ENCODE measurements around the gene MADCAM1. TPM values are rescaled to one million over a fixed set of nuclear protein-coding genes. Genes with fewer than 3 reads are reported as not detected.
A peak's percentile ranks its signal among the peaks of the same experiment; 100 is the strongest.

The MADCAM1 gene
- total RNA-seq, 1 donor from 2014 or later = not detected

GRCh38 chr19:458091-459042 is 37.9 kb upstream of the MADCAM1 start:
- Histone ChIP-seq H3K27ac (no peak overlapping the region), H3K9ac (no peak overlapping the region), H3K79me2 (ENCODE audit: low read depth) (no peaks in the 10 kb centered on the region), H3K4me1 (peaks cover 3% of the 10 kb centered on the region), H3K9me3 (ENCODE audit: low read depth) (no peaks in the 10 kb centered on the region), H4K20me1 (ENCODE audit: low read depth) (no peaks in the 10 kb centered on the region), H3K36me3 (no peaks in the 10 kb centered on the region), H3K27me3 (peaks cover 40% of the 10 kb centered on the region), H3K4me3 (no peak overlapping the region), H3F3A (ENCODE audit: low read depth) (peaks cover 13% of the 10 kb centered on the region), H3K4me2 (no peak overlapping the region), H2AFZ (replicated peaks) (no peak overlapping the region)
- H3K36me3 Mint-ChIP-seq = peaks cover 3% of the 10 kb centered on the region
- H3K4me1 Mint-ChIP-seq = peaks cover 10% of the 10 kb centered on the region
- H3K4me3 Mint-ChIP-seq = peak overlapping the region; percentile 15
- peaks cover 9% of the 10 kb centered on the region for H3K27me3 Mint-ChIP-seq (ENCODE audit: insufficient read depth, low read depth)
- no peak overlapping the region for H3K27ac Mint-ChIP-seq
- TF ChIP-seq EZH2phosphoT487 (IDR thresholded peaks at IDR 0.05) (no peak), EZH2 (IDR thresholded peaks at IDR 0.05) (no peak)
- TF ChIP-seq, protein P1, sequence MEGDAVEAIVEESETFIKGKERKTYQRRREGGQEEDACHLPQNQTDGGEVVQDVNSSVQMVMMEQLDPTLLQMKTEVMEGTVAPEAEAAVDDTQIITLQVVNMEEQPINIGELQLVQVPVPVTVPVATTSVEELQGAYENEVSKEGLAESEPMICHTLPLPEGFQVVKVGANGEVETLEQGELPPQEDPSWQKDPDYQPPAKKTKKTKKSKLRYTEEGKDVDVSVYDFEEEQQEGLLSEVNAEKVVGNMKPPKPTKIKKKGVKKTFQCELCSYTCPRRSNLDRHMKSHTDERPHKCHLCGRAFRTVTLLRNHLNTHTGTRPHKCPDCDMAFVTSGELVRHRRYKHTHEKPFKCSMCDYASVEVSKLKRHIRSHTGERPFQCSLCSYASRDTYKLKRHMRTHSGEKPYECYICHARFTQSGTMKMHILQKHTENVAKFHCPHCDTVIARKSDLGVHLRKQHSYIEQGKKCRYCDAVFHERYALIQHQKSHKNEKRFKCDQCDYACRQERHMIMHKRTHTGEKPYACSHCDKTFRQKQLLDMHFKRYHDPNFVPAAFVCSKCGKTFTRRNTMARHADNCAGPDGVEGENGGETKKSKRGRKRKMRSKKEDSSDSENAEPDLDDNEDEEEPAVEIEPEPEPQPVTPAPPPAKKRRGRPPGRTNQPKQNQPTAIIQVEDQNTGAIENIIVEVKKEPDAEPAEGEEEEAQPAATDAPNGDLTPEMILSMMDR (IDR thresholded peaks at IDR 0.05) = no peak
- H3K9me3 Mint-ChIP-seq = no peaks in the 10 kb centered on the region
- no peak for DNase-seq (ENCODE audit: low spot score)

DNA sequence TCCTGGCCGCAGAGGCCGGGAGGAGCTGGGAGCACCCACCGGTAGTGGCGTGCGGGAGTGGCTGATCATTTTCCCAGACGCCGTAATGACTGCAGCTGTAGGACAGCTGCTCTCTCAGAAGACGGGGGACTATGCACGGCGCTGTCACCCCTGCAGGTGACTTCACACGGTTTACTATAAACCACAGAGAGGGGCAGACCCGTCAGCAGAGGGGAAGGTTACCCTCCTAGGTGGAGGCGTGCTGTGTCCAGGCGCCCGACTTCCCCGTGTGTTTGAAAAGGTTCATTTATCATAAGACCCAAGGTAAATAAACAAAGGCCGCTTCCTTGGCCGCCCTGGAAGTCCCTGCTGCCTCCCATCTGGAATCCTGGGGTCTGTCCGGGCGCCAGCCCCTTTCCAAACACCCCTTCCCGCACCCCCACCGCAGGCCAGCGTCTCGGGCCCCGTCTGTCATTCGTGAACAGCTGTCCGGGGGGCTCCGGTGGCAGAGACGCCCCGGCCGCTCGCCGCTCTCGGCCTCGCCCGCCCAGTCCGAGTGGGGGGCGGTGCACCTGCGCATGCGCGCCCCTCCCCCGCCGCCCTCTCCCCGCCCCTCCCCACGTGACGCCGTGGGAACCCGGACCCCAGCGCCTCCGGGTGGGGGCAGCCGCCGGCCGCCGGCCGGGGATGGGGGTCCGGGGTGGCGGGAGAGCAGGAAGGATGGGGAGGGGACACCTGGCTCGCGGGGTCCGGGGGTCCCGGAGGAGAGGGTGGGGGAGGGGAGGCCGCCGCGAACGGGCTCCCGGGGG is 36.4 kb upstream of the MADCAM1 start:
- Histone ChIP-seq H3K9me3 (ENCODE audit: low read depth) (no peaks in the 10 kb centered on the region), H3K4me3 (peak overlapping the region; percentile 55), H3K4me2 (peak overlapping the region; percentile 78), H3K27ac (no peak overlapping the region), H3K9ac (no peak overlapping the region), H3K79me2 (ENCODE audit: low read depth) (no peaks in the 10 kb centered on the region), H2AFZ (replicated peaks) (no peak overlapping the region), H3F3A (ENCODE audit: low read depth) (peaks cover 13% of the 10 kb centered on the region), H3K27me3 (peaks cover 40% of the 10 kb centered on the region), H3K4me1 (peaks cover 3% of the 10 kb centered on the region), H3K36me3 (no peaks in the 10 kb centered on the region), H4K20me1 (ENCODE audit: low read depth) (no peaks in the 10 kb centered on the region)
- Mint-ChIP-seq H3K36me3 (peaks cover 3% of the 10 kb centered on the region), H3K4me3 (peak overlapping the region; percentile 90), H3K27ac (peak overlapping the region; percentile 91), H3K4me1 (peaks cover 10% of the 10 kb centered on the region), H3K9me3 (peaks cover 4% of the 10 kb centered on the region), H3K27me3 (ENCODE audit: insufficient read depth, low read depth) (peaks cover 9% of the 10 kb centered on the region)
- TF ChIP-seq EZH2 (IDR thresholded peaks at IDR 0.05) (no peak), EZH2phosphoT487 (IDR thresholded peaks at IDR 0.05) (no peak)
- TF ChIP-seq, protein P1 (IDR thresholded peaks at IDR 0.05) = no peak
- peak; percentile 82 for DNase-seq (ENCODE audit: low spot score)

- no peaks in the 10 kb centered on the region for H3K36me3 ChIP-seq
- H3K9ac ChIP-seq = no peak within 1 kb of the TSS
- H3K27me3 ChIP-seq = peaks cover 40% of the 10 kb centered on the region
- Mint-ChIP-seq H3K4me1 (peaks cover 10% of the 10 kb centered on the region), H3K9me3 (peaks cover 6% of the 10 kb centered on the region), H3K27ac (peak within 1 kb of the TSS; percentile 91), H3K4me3 (peak within 1 kb of the TSS; percentile 90), H3K27me3 (ENCODE audit: insufficient read depth, low read depth) (peaks cover 9% of the 10 kb centered on the region), H3K36me3 (peaks cover 3% of the 10 kb centered on the region)
- DNase-seq (ENCODE audit: low spot score) = peak; percentile 70
- H4K20me1 ChIP-seq (ENCODE audit: low read depth) = no peaks in the 10 kb centered on the region
- H3K4me3 ChIP-seq = peak within 1 kb of the TSS; percentile 56
- TF ChIP-seq, protein P1 (IDR thresholded peaks at IDR 0.05) = no peak
- no peak for TF ChIP-seq EZH2phosphoT487 (IDR thresholded peaks at IDR 0.05)
- TF ChIP-seq EZH2 (IDR thresholded peaks at IDR 0.05) = no peak
- no peak within 1 kb of the TSS for H3K27ac ChIP-seq
- H3K4me1 ChIP-seq = peaks cover 3% of the 10 kb centered on the region
- H2AFZ ChIP-seq (replicated peaks) = no peak within 1 kb of the TSS
- H3K4me2 ChIP-seq = peak within 1 kb of the TSS; percentile 78
- no peaks in the 10 kb centered on the region for H3K9me3 ChIP-seq (ENCODE audit: low read depth)
- no peaks in the 10 kb centered on the region for H3K79me2 ChIP-seq (ENCODE audit: low read depth)
- peaks cover 13% of the 10 kb centered on the region for H3F3A ChIP-seq (ENCODE audit: low read depth)
Measured at GRCh38 chr19:460877-461720, 35.2 kb upstream of the MADCAM1 start, which contains the start of gene SHC2. TSS of gene SHC2 (minus strand) at chr19:461033. CDS start at chr19:460996, 37 bp downstream.

Measured in neural progenitor cell (in vitro differentiated cells).